Calu3 (cell line): ENCODE results near the gene MUC20. TPM values are rescaled to one million over a fixed set of nuclear protein-coding genes. Genes with fewer than 3 reads are reported as not detected.
"Not testable (repeated sequence)": the region's sequence is repeated elsewhere in the genome, so short reads cannot be mapped to it uniquely, and the experiment has no call there.

Experiments
- BruUV-seq: library from RNA; stranded (reverse); fragments of 400-500 nt; replicated peaks from 2 replicates; lab custom pipeline; 2021; lab: Mats Ljungman, UMichigan
- CTCF ChIA-PET: fragments of 300-600 bp; sonication (Branson Sonifier 250); formaldehyde crosslinking; loops from one replicate; lab custom pipeline; 2022; ENCODE audit warnings: antibody characterized with exemption; lab: Charles Lee
- DNase-seq: peaks from one replicate; pipeline ENCODE4 v3.0.0; 2022
- H3K27ac Mint-ChIP-seq: one replicate; pipeline ENCODE4 v1.8.0; 2022; ENCODE audit warnings: mixed read lengths; ENCODE audit not compliant: unreplicated experiment
- H3K27me3 Mint-ChIP-seq: one replicate; pipeline ENCODE4 v1.8.0; 2022; ENCODE audit warnings: mixed read lengths; ENCODE audit not compliant: unreplicated experiment
- H3K36me3 Mint-ChIP-seq: one replicate; pipeline ENCODE4 v1.8.0; 2022; ENCODE audit warnings: mild to moderate bottlenecking, moderate library complexity, mixed read lengths; ENCODE audit not compliant: insufficient read depth, unreplicated experiment
- H3K4me1 Mint-ChIP-seq: one replicate; pipeline ENCODE4 v1.8.0; 2022; ENCODE audit warnings: mild to moderate bottlenecking, low read depth, mixed read lengths; ENCODE audit not compliant: unreplicated experiment
- H3K4me3 Mint-ChIP-seq: one replicate; pipeline ENCODE4 v1.8.0; 2022; ENCODE audit warnings: mild to moderate bottlenecking, low read depth, moderate library complexity, mixed read lengths; ENCODE audit not compliant: unreplicated experiment
- H3K9me3 Mint-ChIP-seq: one replicate; pipeline ENCODE4 v1.8.0; 2022; ENCODE audit warnings: low read depth, mixed read lengths; ENCODE audit not compliant: unreplicated experiment
- intact Hi-C: fragments of 100-400 bp; cut with micrococcal nuclease; formaldehyde crosslinking; loops from one replicate; pipeline ENCODE4 v1.10.0; 2022; ENCODE audit not compliant: unreplicated experiment
- total RNA-seq: library from RNA; stranded (reverse); gene quantifications from 2 replicates; pipeline ENCODE4 v1.2.3, GENCODE V29; 2022
- TF ChIP-seq, protein P1 (sequence below): fragments of 200-600 bp; IDR thresholded peaks from one replicate; pipeline ENCODE4 v1.8.0; 2022; ENCODE audit warnings: antibody characterized with exemption; ENCODE audit not compliant: unreplicated experiment

The MUC20 gene
- total RNA-seq, 1 experiment from 2014 or later, result 83.1 TPM

DNA sequence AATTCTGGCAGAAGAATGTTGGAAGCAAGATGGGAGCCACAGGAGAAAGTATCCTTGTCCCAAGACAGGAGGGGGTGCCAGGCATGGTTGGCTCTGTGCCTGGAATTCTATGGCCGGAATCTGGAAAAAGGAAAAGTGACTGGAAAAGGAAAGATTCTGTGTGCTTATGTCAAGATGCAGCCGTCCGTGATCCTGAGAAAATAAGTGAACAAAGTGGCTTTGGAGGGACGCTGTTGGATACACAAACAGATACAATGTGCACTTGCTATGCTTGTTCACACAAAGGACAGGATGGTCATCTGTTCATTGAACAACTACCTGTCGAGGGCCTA lies 28.5 kb upstream of the MUC20 start:
- Mint-ChIP-seq H3K27me3 (no peaks in the 10 kb centered on the region), H3K9me3 (peaks cover 2% of the 10 kb centered on the region), H3K4me1 (peaks cover 5% of the 10 kb centered on the region), H3K27ac (no peak overlapping the region), H3K36me3 (peaks cover 45% of the 10 kb centered on the region), H3K4me3 (no peak overlapping the region)
- TF ChIP-seq, protein P1, sequence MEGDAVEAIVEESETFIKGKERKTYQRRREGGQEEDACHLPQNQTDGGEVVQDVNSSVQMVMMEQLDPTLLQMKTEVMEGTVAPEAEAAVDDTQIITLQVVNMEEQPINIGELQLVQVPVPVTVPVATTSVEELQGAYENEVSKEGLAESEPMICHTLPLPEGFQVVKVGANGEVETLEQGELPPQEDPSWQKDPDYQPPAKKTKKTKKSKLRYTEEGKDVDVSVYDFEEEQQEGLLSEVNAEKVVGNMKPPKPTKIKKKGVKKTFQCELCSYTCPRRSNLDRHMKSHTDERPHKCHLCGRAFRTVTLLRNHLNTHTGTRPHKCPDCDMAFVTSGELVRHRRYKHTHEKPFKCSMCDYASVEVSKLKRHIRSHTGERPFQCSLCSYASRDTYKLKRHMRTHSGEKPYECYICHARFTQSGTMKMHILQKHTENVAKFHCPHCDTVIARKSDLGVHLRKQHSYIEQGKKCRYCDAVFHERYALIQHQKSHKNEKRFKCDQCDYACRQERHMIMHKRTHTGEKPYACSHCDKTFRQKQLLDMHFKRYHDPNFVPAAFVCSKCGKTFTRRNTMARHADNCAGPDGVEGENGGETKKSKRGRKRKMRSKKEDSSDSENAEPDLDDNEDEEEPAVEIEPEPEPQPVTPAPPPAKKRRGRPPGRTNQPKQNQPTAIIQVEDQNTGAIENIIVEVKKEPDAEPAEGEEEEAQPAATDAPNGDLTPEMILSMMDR, result no peak
- BruUV-seq, result no TSS peak
- CTCF ChIA-PET, result no interaction called here
- DNase-seq, result no peak
- intact Hi-C loops, result loop anchor here (5.0 kb wide), 1 partner anchor 265 kb away; no protein-coding TSS in a partner anchor

- H3K4me1 Mint-ChIP-seq, result peaks cover 5% of the 10 kb centered on the region
- no peak overlapping the region for H3K27ac Mint-ChIP-seq
- peaks cover 45% of the 10 kb centered on the region for H3K36me3 Mint-ChIP-seq
- H3K27me3 Mint-ChIP-seq, result no peaks in the 10 kb centered on the region
- DNase-seq, result no peak
- CTCF ChIA-PET, result no interaction called here
- H3K4me3 Mint-ChIP-seq, result no peak overlapping the region
- BruUV-seq, result no TSS peak
- intact Hi-C loops, result loop anchor here (5.0 kb wide), 1 partner anchor 264 kb away; no protein-coding TSS in a partner anchor
- TF ChIP-seq, protein P1, result no peak
- no peaks in the 10 kb centered on the region for H3K9me3 Mint-ChIP-seq
These were observed 27.9 kb upstream of the MUC20 start for GRCh38 chr3:195692781-195693427.

DNA sequence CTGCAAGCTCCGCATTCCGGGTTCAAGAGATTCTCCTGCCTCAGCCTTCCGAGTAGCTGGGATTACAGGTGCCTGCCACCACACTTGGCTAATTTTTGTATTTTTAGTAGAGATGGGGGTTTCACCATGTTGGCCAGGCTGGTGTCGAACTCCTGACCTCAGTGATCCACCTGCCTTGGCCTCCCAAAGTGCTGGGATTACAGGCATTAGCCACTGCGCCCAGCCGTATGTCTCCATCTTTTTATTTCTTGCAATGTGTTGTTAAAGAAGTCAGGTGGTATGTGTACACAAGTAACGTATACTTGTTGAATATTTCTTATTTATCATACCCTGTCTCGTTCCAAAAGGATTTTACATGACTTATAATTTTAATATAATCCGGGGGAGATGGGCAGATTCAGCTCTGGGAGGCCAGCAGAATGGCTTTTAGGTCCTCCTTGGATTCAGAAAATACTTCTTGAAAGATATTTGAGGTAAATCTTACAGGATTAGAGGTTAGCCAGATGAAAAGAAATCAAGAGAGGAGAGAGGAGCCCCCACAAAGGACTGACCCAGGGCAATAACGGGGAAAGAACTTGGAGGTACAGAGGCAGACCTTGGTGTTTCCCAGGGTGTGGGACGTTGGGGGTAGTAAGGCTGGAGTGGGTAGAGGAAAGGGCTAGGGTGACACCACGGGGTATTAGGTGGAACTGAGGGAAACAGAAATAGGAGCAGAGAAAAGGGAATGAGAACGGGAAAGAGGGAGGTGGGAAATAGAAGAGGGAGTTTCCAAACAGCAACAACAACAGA lies 27.2 kb upstream of the MUC20 start:
- peaks cover 47% of the 10 kb centered on the region for H3K36me3 Mint-ChIP-seq
- no TSS peak for BruUV-seq
- DNase-seq, result no peak
- no peak overlapping the region for H3K27ac Mint-ChIP-seq
- no peak overlapping the region for H3K4me3 Mint-ChIP-seq
- CTCF ChIA-PET, result no interaction called here
- H3K4me1 Mint-ChIP-seq, result peaks cover 13% of the 10 kb centered on the region
- TF ChIP-seq, protein P1, result no peak
- no peaks in the 10 kb centered on the region for H3K9me3 Mint-ChIP-seq
- no peaks in the 10 kb centered on the region for H3K27me3 Mint-ChIP-seq
- intact Hi-C loops, result loop anchor here (5.0 kb wide), 1 partner anchor 264 kb away; no protein-coding TSS in a partner anchor

- H3K4me3 Mint-ChIP-seq, H3K27ac Mint-ChIP-seq, H3K27me3 Mint-ChIP-seq, DNase-seq, BruUV-seq, H3K9me3 Mint-ChIP-seq, CTCF ChIA-PET: not testable (repeated sequence)
- intact Hi-C loops, result loop anchor here (5.0 kb wide), 1 partner anchor 263 kb away; no protein-coding TSS in a partner anchor
- Mint-ChIP-seq H3K4me1 (peaks cover 18% of the 10 kb centered on the region), H3K36me3 (peaks cover 43% of the 10 kb centered on the region)
These were observed 26.3 kb upstream of the MUC20 start for GRCh38 chr3:195694217-195695076.
